ENCODE measurements around the gene KCNIP4. TPM values are rescaled to one million over a fixed set of nuclear protein-coding genes. Genes with fewer than 3 reads are reported as not detected.

The KCNIP4 gene
- total and polyA plus RNA-seq, 2 of the 8 experiments (the other 6 are each of a cell fraction or from before 2014, with no cell fraction given): 0.06 TPM; not detected in 1

- Histone ChIP-seq H3K36me3 (ENCODE audit: control insufficient read depth in 2 of 4, insufficient read depth in 4 of 4, low read length in 3 of 4) (no peaks in the 10 kb centered on the region), H4K5ac (ENCODE audit: insufficient read length, low read depth, low read length) (no peak overlapping the region), H3K56ac (replicated peaks; ENCODE audit: insufficient read length, low read depth, low read length) (no peak overlapping the region), H3K4me2 (ENCODE audit: insufficient read depth in 1 of 2, low read depth in 2 of 2, low read length in 2 of 2) (no peak overlapping the region), H2BK15ac (ENCODE audit: low read length) (no peak overlapping the region), H3K18ac (ENCODE audit: extremely low read depth, low read length) (no peak overlapping the region), H2BK5ac (ENCODE audit: low read depth, low read length) (no peak overlapping the region), H3K4ac (replicated peaks; ENCODE audit: insufficient read length, low read depth, low read length) (no peak overlapping the region), H3K9me3 (ENCODE audit: insufficient read depth in 2 of 2, low read depth in 1 of 2, low read length in 1 of 2) (no peaks in the 10 kb centered on the region), H3K9ac (replicated peaks in 1 of 4; ENCODE audit: extremely low read depth in 1 of 4, low read depth in 3 of 4, low read length in 3 of 4) (no peak overlapping the region), H2AK5ac (ENCODE audit: low read depth, low read length) (no peak overlapping the region), H3K23me2 (ENCODE audit: low read depth, low read length) (no peaks in the 10 kb centered on the region), H3K4me3 (ENCODE audit: extremely low read depth in 1 of 4, insufficient read depth in 2 of 4, low read depth in 3 of 4, low read length in 4 of 4) (no peak overlapping the region), H4K91ac (replicated peaks; ENCODE audit: insufficient read length, low read length) (no peak overlapping the region), H3K23ac (ENCODE audit: insufficient read length) (no peak overlapping the region), H3K14ac (ENCODE audit: insufficient read length) (no peak overlapping the region), H2BK20ac (ENCODE audit: low read length) (no peak overlapping the region), H3K27me3 (replicated peaks in 1 of 4; ENCODE audit: control insufficient read depth in 3 of 4, extremely low read depth in 1 of 4, insufficient read depth in 3 of 4, low read length in 3 of 4) (no peaks in the 10 kb centered on the region), H3K79me1 (ENCODE audit: low read depth, low read length) (no peaks in the 10 kb centered on the region), H3K27ac (ENCODE audit: low read depth, low read length) (no peak overlapping the region), H2AFZ (ENCODE audit: low read length) (no peak overlapping the region), H3K79me2 (ENCODE audit: control insufficient read depth in 1 of 2, insufficient read depth in 2 of 2, low read length in 2 of 2) (no peaks in the 10 kb centered on the region), H3K4me1 (replicated peaks in 1 of 4; ENCODE audit: control insufficient read depth in 3 of 4, insufficient read depth in 4 of 4, low read length in 3 of 4) (no peaks in the 10 kb centered on the region), H2BK12ac (ENCODE audit: low read depth, low read length) (no peak overlapping the region), H4K20me1 (replicated peaks in 1 of 2; ENCODE audit: control insufficient read depth in 1 of 2, insufficient read depth in 2 of 2, low read length in 2 of 2) (no peaks in the 10 kb centered on the region), H4K8ac (ENCODE audit: extremely low read depth, insufficient read depth, low read length) (no peak overlapping the region), H2BK120ac (replicated peaks; ENCODE audit: low read depth, low read length) (no peak overlapping the region)
- POLR2A ChIA-PET (ENCODE audit: partially characterized antibody): no interaction called here
- DNase-seq (ENCODE audit: low read depth in 1 of 2, low spot score in 2 of 2): no peak
- no peak for FAIRE-seq
- WGBS, 2 experiments (ENCODE audit: extremely low coverage in 1 of 2, insufficient coverage in 1 of 2, insufficient read length in 1 of 2, insufficient replicate concordance in 2 of 2, low coverage in 1 of 2, low lambda C conversion rate in 2 of 2, missing lambda C conversion rate in 1 of 2): 80% methylated on average over 3 of the region's 3 CpGs; no CpG with 5 or more reads in 1 of the 2 experiments
- CTCF ChIA-PET (ENCODE audit: partially characterized antibody): interaction anchor here (0.6 to 1.5 kb wide), 2 partner anchors 13 to 754 kb away, joined by 3 read pairs; no protein-coding TSS in a partner anchor
- TF ChIP-seq SAP30 (IDR thresholded peaks at IDR 0.05; ENCODE audit: insufficient read depth, insufficient replicate concordance, low read length) (no peak), SP4 (IDR thresholded peaks at IDR 0.05; ENCODE audit: low read length) (no peak), ATF3 (IDR thresholded peaks at IDR 0.05; ENCODE audit: insufficient read depth, low read depth, low read length) (no peak), MAFK (IDR thresholded peaks at IDR 0.05; ENCODE audit: low read depth, low read length) (no peak), TCF12 (IDR thresholded peaks at IDR 0.05; ENCODE audit: low read depth, low read length) (no peak), SIN3A (conservative IDR thresholded peaks at IDR 0.05 in 1 of 2, IDR thresholded peaks at IDR 0.05 in 1 of 2; ENCODE audit: low read depth in 1 of 2, low read length in 2 of 2) (no peak), JUN (IDR thresholded peaks at IDR 0.05; ENCODE audit: low read depth, low read length) (no peak), JUND (IDR thresholded peaks at IDR 0.05; ENCODE audit: low read length) (no peak), CEBPB (IDR thresholded peaks at IDR 0.05; ENCODE audit: low read depth, low read length) (no peak)
Measured at GRCh38 chr4:21775703-21776102, 172.9 kb downstream of the KCNIP4 start.

All from H1 (cell line).